Brain microvascular endothelial cell (primary cell): Measurements from ENCODE around the gene CDK14.

Source experiments
- DNase-seq: peaks from one replicate; pipeline ENCODE4 v3.0.0-alpha.2; 2020
- H3K27ac ChIP-seq: fragments of 250-450 bp; sonication (Bioruptor Pico); 2 replicates; pipeline ENCODE4 v1.5.1; 2020; ENCODE audit warnings: mild to moderate bottlenecking, moderate library complexity
- H3K27me3 ChIP-seq: fragments of 250-450 bp; sonication (Bioruptor Pico); replicated peaks from 2 replicates; pipeline ENCODE4 v1.5.1; 2020; ENCODE audit warnings: mild to moderate bottlenecking
- H3K36me3 ChIP-seq: fragments of 250-450 bp; sonication (Bioruptor Pico); replicated peaks from 2 replicates; pipeline ENCODE4 v1.5.1; 2020; ENCODE audit warnings: mild to moderate bottlenecking
- H3K4me3 ChIP-seq: 2 replicates; pipeline ENCODE4 v1.5.1; 2011; ENCODE audit warnings: low read depth, mild to moderate bottlenecking, control low read depth, low read length, moderate library complexity
- CTCF ChIP-seq: IDR thresholded peaks from 2 replicates; pipeline ENCODE4 v1.5.1; 2011; ENCODE audit warnings: low read depth, mild to moderate bottlenecking, moderate library complexity, low read length, control low read depth, inconsistent platforms; ENCODE audit errors: missing control alignments
- in situ Hi-C: cut with HindIII; loops from 2 replicates; pipeline ENCODE4 v1.10.0; 2017; ENCODE audit warnings: low sequenced_read_pairs, low pct_ligation_motif_present

The CDK14 gene

GRCh38 chr7:90946730-90947501 lies 350.8 kb downstream of the CDK14 start:
- no peaks in the 10 kb centered on the region for H3K27me3 ChIP-seq
- no peak for DNase-seq
- in situ Hi-C loops = no loop called here
- H3K4me3 ChIP-seq = no peak overlapping the region
- H3K36me3 ChIP-seq = no peaks in the 10 kb centered on the region
- no peak overlapping the region for H3K27ac ChIP-seq
- no peak for TF ChIP-seq CTCF

DNA sequence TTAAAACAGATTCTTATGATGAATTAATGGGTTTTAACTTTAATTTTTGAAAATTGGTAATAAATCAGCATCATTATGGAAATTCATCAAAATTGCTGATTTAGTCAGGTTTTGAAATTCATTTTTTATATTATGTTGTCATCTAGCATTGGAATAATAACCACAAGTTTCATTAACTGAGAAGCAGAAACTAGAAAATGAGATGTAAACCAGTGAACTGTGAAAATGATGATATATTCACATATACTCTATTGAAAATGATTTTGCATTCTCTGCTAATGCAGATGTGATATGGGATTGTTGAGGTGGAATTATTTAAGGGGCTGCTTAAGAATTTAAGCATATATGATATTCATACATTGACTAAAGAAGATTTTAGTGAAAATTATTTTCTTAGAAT lies 352.0 kb downstream of the CDK14 start:
- in situ Hi-C loops = no loop called here
- DNase-seq = no peak

DNA sequence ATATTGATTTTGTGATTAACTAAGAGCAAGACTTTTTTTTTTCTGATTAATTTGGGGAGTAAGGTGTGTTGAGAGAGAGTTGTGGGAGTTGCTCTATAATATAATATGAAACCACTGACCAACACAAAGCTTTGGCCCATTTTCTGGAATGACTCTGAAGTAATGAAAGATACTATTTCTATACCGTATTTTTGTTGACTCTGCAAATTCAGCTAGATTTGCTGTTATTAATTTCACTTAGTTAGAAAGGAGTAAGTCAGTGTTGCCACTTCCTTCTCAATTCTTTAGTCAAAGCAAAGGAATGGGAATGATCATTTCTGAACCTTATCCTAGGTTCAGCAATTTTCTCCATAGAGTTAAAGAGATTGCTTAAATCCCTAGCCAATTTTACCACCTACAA lies 355.1 kb downstream of the CDK14 start:
- H3K27ac ChIP-seq = no peak overlapping the region
- TF ChIP-seq CTCF = no peak
- no peaks in the 10 kb centered on the region for H3K27me3 ChIP-seq
- DNase-seq = no peak
- no peak overlapping the region for H3K4me3 ChIP-seq
- no peaks in the 10 kb centered on the region for H3K36me3 ChIP-seq
- in situ Hi-C loops = no loop called here

More for the DNA sequence above, 352.0 kb downstream of the CDK14 start:
- Histone ChIP-seq H3K4me3 (no peak overlapping the region), H3K27me3 (no peaks in the 10 kb centered on the region), H3K27ac (no peak overlapping the region), H3K36me3 (no peaks in the 10 kb centered on the region)
- no peak for TF ChIP-seq CTCF

DNA sequence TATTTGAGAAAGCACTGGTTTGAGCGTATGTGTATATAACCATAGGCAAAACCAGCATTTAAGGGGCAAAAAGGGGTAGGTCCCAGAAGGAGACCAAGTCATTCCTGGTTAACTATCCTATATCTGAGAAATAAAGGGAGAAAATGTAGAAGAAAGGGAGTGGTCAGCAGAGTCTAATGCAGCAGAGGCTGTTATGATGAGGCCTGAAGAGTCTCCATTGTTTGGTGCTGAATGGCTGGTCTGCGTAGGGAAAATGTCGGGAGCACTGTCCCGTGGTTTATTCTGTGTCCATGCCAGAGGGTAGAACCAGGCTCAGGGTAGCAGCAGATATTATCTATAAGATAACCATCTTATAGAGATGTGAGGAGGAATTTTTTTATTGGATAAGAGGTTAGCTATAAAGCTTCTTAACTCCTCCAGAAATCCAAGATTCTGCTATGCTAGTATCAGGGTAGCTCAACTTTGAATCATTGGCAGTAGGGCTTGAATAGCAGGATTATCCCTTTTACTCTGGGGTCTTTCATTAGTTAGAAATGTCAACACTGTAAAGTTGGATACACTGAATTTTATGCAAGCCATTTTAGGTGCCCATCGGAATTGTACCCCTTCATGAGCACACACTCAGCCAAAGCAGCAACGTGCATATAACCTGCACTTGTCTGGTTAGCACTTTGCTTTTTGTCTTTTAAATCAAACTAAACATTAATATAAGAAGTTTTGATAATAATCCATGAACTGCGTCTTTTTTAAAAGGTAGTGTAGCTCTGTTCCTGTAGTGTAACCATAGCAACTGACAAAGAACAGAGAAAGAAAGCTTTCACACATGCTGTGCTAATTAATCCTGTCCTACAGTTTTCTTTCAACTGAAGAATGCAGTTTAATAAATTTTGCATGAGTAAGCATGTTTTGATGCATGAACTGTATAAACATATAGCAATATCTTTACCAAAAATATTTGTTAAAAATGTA lies 356.1 kb downstream of the CDK14 start:
- TF ChIP-seq CTCF = no peak
- in situ Hi-C loops = no loop called here
- Histone ChIP-seq H3K36me3 (no peaks in the 10 kb centered on the region), H3K27ac (no peak overlapping the region), H3K27me3 (no peaks in the 10 kb centered on the region), H3K4me3 (no peak overlapping the region)
- DNase-seq = no peak

DNA sequence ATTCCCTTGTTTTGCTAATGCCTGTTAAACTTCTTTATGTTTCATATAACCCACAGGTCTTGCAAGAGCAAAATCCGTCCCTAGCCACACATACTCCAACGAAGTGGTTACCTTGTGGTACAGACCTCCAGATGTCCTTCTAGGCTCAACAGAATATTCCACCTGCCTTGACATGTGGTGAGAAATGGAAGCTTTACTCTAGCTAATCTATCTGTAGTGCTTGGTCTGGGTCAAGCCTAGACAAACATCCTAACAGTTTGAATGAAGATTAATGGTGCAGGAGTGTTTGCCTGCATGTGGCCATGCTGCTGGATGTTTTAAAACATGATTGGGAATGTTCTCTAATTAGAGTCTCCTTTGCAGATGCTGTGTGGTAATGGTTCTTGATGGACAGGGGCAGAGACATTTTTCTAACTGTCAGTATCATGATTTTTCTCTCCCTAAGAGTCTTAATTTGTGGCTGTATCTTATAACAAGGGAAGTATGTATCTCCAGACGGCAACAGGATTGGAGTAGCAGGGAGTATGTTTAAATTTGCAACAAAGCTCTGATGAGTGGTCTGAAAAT lies 359.6 kb downstream of the CDK14 start:
- no peak overlapping the region for H3K4me3 ChIP-seq
- no peaks in the 10 kb centered on the region for H3K36me3 ChIP-seq
- no peak for DNase-seq
- no peaks in the 10 kb centered on the region for H3K27me3 ChIP-seq
- in situ Hi-C loops = no loop called here
- TF ChIP-seq CTCF = no peak
- H3K27ac ChIP-seq = no peak overlapping the region
